Tibial artery (tissue), 4 donors: Measurements from ENCODE around the gene ENTPD5.
"Not testable (repeated sequence)": the region's sequence is repeated elsewhere in the genome, so short reads cannot be mapped to it uniquely, and the experiment has no call there.

ENCODE experiments used
- DNase-seq, 2 donors: peaks; one replicate each; pipeline ENCODE4 v3.0.0-alpha.2; 2019
- H3K27ac ChIP-seq, 2 donors: fragments of 200-600 bp; sonication (generic) in 1 of 2; 1 replicate in 1 of 2; 2 replicates in 1 of 2; pipeline ENCODE4 v1.5.1; 2018 to 2019; ENCODE audit warnings: mild to moderate bottlenecking in 1 of 2
- H3K27me3 ChIP-seq, 2 donors: fragments of 200-600 bp; sonication (generic) in 1 of 2; one replicate each; pipeline versions ENCODE4 v1.5.1 to v1.6.0; 2016 to 2019
- H3K36me3 ChIP-seq, 3 donors: fragments of 200-600 bp; sonication (generic) in 2 of 3; one replicate each; pipeline ENCODE4 v1.5.1; 2016 to 2019; ENCODE audit warnings: mild to moderate bottlenecking in 2 of 3
- H3K4me1 ChIP-seq, 4 donors: fragments of 200-600 bp; sonication (generic) in 2 of 4; 1 replicate in 3 of 4; 2 replicates in 1 of 4; pipeline ENCODE4 v1.5.1; 2016 to 2019
- H3K4me3 ChIP-seq, 2 donors: fragments of 200-600 bp; sonication (generic) in 1 of 2; 1 replicate in 1 of 2; 2 replicates in 1 of 2; pipeline ENCODE4 v1.5.1; 2018 to 2019; ENCODE audit warnings: mild to moderate bottlenecking in 2 of 2
- H3K9me3 ChIP-seq, 3 donors: fragments of 200-600 bp; sonication (generic) in 1 of 3; one replicate each; pipeline ENCODE4 v1.5.1; 2016 to 2019
- intact Hi-C: fragments of 100-400 bp; cut with DNase I; formaldehyde crosslinking; loops from one replicate; pipeline ENCODE4 v1.15.0; 2023; ENCODE audit warnings: low total_unique reads
- TF ChIP-seq, protein P1 (sequence below), 2 experiments: fragments of 200-600 bp in 1 of 2; fragments of 450-650 bp in 1 of 2; IDR thresholded peaks; one replicate each; pipeline ENCODE4 v1.5.1; 2017 to 2019; ENCODE audit warnings: antibody characterized with exemption in 2 of 2, mild to moderate bottlenecking in 1 of 2, moderate library complexity in 1 of 2

ENTPD5 gene

DNA sequence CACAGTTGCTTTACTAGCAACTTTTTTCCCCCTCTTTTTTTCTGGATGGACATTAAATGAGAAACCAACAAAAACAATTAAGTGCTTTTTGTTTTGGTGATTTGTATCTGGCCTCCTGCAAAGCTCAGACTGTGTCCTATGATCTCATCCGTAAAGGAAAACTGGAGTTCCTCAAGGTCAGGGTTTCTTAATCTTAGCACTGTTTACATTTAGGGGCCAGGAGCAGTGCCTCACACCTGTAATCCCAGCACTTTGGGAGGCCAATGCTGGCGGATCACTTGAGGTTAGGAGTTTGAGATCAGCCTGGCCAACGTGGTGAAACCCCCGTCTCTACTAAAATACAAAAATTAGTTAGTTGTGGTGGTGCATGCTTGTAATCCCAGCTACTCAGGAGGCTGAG is 28.0 kb downstream of the ENTPD5 start:
- DNase-seq: no peak
- Histone ChIP-seq H3K27ac (no peak overlapping the region), H3K27me3 (no peaks in the 10 kb centered on the region), H3K4me3 (no peak overlapping the region), H3K4me1 (no peaks in the 10 kb centered on the region), H3K36me3 (peaks cover 16 to 28% (median 17%) of the 10 kb centered on the region in 3 donors), H3K9me3 (no peaks in the 10 kb centered on the region)
- TF ChIP-seq, protein P1, sequence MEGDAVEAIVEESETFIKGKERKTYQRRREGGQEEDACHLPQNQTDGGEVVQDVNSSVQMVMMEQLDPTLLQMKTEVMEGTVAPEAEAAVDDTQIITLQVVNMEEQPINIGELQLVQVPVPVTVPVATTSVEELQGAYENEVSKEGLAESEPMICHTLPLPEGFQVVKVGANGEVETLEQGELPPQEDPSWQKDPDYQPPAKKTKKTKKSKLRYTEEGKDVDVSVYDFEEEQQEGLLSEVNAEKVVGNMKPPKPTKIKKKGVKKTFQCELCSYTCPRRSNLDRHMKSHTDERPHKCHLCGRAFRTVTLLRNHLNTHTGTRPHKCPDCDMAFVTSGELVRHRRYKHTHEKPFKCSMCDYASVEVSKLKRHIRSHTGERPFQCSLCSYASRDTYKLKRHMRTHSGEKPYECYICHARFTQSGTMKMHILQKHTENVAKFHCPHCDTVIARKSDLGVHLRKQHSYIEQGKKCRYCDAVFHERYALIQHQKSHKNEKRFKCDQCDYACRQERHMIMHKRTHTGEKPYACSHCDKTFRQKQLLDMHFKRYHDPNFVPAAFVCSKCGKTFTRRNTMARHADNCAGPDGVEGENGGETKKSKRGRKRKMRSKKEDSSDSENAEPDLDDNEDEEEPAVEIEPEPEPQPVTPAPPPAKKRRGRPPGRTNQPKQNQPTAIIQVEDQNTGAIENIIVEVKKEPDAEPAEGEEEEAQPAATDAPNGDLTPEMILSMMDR (IDR thresholded peaks at IDR 0.05): no peak
- intact Hi-C loops: no loop called here

DNA sequence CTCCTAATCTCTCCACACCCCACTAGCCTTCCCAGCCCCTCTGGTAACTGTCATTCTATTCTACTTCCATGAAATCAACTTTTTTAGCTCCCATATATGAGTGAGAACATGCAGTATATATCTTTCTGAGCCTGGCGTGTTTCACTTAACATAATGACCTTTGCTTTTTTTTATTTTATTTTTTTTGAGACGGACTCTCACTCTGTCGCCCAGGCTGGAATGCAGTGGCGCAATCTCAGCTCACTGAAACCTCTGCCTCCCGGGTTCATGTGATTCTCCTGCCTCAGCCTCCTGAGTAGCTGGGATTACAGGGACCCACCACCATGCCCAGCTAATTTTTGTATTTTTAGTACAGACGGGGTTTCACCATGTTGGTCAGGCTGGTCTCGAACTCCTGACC is 30.4 kb downstream of the ENTPD5 start:
- H3K4me3 ChIP-seq, H3K4me1 ChIP-seq, H3K27me3 ChIP-seq, H3K27ac ChIP-seq, DNase-seq, H3K9me3 ChIP-seq, intact Hi-C loops: not testable (repeated sequence)
- peaks cover 14 to 31% (median 17%) of the 10 kb centered on the region in 3 donors for H3K36me3 ChIP-seq

DNA sequence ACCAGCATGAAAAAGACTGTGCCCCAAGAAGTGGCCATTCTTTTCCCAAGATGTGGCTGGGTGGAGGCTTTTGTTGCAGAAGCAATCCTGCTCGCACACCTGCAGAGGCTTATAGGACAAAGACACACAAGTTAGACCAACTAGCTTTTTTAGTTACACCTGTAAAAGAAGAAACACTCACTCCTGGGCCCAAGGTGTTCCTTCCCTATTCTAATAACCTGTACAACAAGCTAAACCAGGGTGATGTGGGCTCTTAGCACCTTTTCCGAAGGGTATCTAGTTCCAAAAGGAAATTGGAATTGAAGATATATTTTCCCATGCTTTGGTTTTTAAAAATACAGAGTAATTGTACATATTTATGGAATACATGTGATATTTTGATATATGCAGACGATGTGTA is 31.0 kb downstream of the ENTPD5 start:
- Histone ChIP-seq H3K36me3 (peaks cover 14 to 34% (median 17%) of the 10 kb centered on the region in 3 donors), H3K4me1 (no peaks in the 10 kb centered on the region)
- TF ChIP-seq, protein P1 (IDR thresholded peaks at IDR 0.05): no peak

DNA sequence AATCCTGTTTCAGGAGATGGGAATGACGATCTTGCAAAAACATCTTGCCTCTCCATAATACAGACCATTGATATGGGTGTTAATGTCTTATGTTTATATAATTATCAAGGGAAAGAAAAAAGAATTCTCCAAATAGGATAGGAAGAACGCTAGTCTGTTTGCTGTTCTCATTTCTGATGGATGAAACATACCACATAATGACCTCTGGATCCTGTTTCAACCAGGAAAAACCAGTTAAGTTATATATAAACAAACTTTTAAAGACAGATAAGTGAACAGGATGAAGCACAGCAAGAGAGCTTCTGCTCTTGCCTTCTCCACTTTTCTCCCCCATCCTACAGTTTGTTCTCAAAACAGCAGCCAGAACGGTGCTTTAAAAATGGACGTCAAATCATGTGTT is 41.2 kb downstream of the ENTPD5 start:
- no peaks in the 10 kb centered on the region for H3K27me3 ChIP-seq
- peaks cover 4 to 59% (median 29%) of the 10 kb centered on the region in 3 donors for H3K36me3 ChIP-seq
- no peak overlapping the region for H3K4me3 ChIP-seq
- H3K27ac ChIP-seq: no peak overlapping the region
- no peaks in the 10 kb centered on the region for H3K4me1 ChIP-seq
- intact Hi-C loops: no loop called here
- no peaks in the 10 kb centered on the region for H3K9me3 ChIP-seq
- TF ChIP-seq, protein P1 (IDR thresholded peaks at IDR 0.05): no peak
- no peak for DNase-seq

More for the DNA sequence above, 31.0 kb downstream of the ENTPD5 start:
- no peaks in the 10 kb centered on the region for H3K27me3 ChIP-seq
- DNase-seq: no peak
- H3K27ac ChIP-seq: no peak overlapping the region
- H3K4me3 ChIP-seq: no peak overlapping the region
- H3K9me3 ChIP-seq: no peaks in the 10 kb centered on the region
- intact Hi-C loops: no loop called here

DNA sequence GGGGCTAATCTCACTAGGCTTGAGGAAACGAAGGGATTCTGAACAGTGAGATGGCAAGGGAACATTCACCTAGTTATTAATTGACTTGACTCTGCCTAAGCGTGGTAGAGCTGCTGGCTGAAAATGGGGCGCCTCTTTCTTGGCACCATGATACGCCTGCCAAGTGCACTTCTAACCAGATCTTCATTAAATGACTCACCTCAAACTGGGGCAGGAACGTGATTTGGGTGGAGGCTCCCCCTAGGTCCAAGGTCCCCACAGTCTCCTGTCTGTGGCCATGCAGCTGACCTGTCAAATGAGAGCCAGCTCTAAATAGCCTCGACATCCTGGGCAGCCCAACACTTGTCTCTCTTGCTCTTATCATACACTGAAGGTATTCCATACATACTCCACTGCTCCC is 43.0 kb downstream of the ENTPD5 start:
- no peak overlapping the region for H3K27ac ChIP-seq
- no peak for DNase-seq
- H3K27me3 ChIP-seq: no peaks in the 10 kb centered on the region
- no peak overlapping the region for H3K4me3 ChIP-seq
- H3K9me3 ChIP-seq: no peaks in the 10 kb centered on the region
- intact Hi-C loops: no loop called here
- H3K4me1 ChIP-seq: no peaks in the 10 kb centered on the region
- TF ChIP-seq, protein P1 (IDR thresholded peaks at IDR 0.05): no peak
- peaks cover 0 to 53% (median 42%) of the 10 kb centered on the region in 3 donors for H3K36me3 ChIP-seq

DNA sequence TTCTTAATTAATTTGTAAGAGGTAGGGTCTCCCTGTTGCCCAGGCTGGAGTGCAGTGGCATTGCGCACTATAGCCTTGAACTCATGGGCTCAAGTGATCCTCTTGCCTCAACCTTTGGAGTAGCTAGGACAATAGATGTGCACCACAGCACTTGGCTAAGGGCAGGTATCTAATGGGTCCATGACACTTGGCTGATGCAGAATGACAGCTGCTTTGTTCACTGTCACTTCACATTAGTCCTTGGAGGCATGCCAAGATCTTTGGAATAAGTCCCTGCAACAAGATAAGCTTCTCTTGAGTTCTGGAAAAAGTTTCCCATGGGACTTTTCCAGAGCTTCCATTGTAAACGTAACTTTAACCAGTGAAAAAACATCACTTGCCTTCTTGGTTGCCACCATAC is 45.6 kb downstream of the ENTPD5 start:
- DNase-seq: no peak

More for the DNA sequence above, 45.6 kb downstream of the ENTPD5 start:
- no peaks in the 10 kb centered on the region for H3K27me3 ChIP-seq
- H3K9me3 ChIP-seq: no peaks in the 10 kb centered on the region
- no peak overlapping the region for H3K4me3 ChIP-seq
- intact Hi-C loops: no loop called here
- no peaks in the 10 kb centered on the region for H3K4me1 ChIP-seq
- TF ChIP-seq, protein P1 (IDR thresholded peaks at IDR 0.05): no peak
- no peak overlapping the region for H3K27ac ChIP-seq
- peaks cover 0 to 72% (median 59%) of the 10 kb centered on the region in 3 donors for H3K36me3 ChIP-seq
